Measurements from ENCODE around the gene GPC5.
"Not testable (repeated sequence)": the region's sequence is repeated elsewhere in the genome, so short reads cannot be mapped to it uniquely, and the experiment has no call there.

GPC5 gene

DNA sequence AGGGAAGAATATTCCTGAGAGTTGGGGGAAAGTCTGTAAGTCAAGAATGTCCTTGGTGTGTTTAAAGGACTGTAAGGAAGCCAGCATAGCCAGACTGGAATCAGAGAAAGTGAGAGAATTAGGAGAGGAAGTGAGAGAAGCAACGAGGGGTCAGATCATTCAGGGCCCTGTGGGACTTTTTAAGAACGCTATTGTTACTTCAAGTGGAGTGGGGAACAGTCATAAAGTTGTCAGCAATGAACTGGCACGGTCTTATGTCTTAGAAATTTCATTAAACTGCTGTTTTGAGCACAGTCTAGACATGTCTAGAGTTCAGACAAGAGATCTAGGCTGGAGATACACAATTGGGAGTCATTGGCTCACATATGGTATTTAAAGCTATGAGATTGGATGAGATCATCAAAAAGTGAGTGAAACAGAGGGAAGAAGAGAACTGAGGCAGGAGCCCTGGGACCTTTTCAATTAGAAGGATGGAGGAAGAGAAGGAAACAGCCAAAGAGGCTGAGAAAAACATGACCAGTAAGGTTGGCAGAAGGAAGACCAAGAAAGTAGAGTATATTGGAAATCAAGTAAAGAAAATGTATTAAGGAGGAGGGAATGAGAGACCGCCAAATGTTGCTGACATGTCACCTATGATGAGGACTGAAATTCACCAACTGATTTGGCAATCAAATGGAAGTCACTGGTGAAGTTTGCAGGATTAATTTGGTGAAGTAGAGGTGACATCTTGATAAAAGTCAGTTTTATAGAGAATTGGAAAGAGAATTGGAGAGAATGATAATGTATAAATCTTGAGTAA, 263.5 kb downstream of the GPC5 start:
- Histone ChIP-seq H3K9ac (ENCODE audit: low read length) (no peak overlapping the region), H3K27me3 (ENCODE audit: control insufficient read depth, insufficient read depth, low read length) (no peaks in the 10 kb centered on the region), H3K4me1 (ENCODE audit: control insufficient read depth, low read depth, low read length) (no peaks in the 10 kb centered on the region), H3K9me3 (ENCODE audit: control insufficient read depth, low read depth, low read length) (no peaks in the 10 kb centered on the region), H3K36me3 (ENCODE audit: control insufficient read depth, low read depth, low read length) (no peaks in the 10 kb centered on the region), H3K27ac (ENCODE audit: low read length) (no peak overlapping the region), H3K4me3 (ENCODE audit: low read length) (no peak overlapping the region)

- H3K9ac ChIP-seq (ENCODE audit: low read length), result no peak overlapping the region
- no peak overlapping the region for H3K4me3 ChIP-seq (ENCODE audit: low read length)
- no peaks in the 10 kb centered on the region for H3K36me3 ChIP-seq (ENCODE audit: control insufficient read depth, low read depth, low read length)
- H3K27ac ChIP-seq (ENCODE audit: low read length), result no peak overlapping the region
- no peaks in the 10 kb centered on the region for H3K4me1 ChIP-seq (ENCODE audit: control insufficient read depth, low read depth, low read length)
- H3K27me3 ChIP-seq (ENCODE audit: control insufficient read depth, insufficient read depth, low read length), result no peaks in the 10 kb centered on the region
- no peaks in the 10 kb centered on the region for H3K9me3 ChIP-seq (ENCODE audit: control insufficient read depth, low read depth, low read length)
These were observed 265.6 kb downstream of the GPC5 start for GRCh38 chr13:91664039-91664438.

GRCh38 chr13:91667486-91667885, 269.1 kb downstream of the GPC5 start:
- H3K9ac ChIP-seq (ENCODE audit: low read length), result no peak overlapping the region
- no peak overlapping the region for H3K27ac ChIP-seq (ENCODE audit: low read length)
- no peaks in the 10 kb centered on the region for H3K36me3 ChIP-seq (ENCODE audit: control insufficient read depth, low read depth, low read length)
- H3K9me3 ChIP-seq (ENCODE audit: control insufficient read depth, low read depth, low read length), result no peaks in the 10 kb centered on the region
- H3K4me3 ChIP-seq (ENCODE audit: low read length), result no peak overlapping the region
- H3K4me1 ChIP-seq (ENCODE audit: control insufficient read depth, low read depth, low read length), result no peaks in the 10 kb centered on the region
- no peaks in the 10 kb centered on the region for H3K27me3 ChIP-seq (ENCODE audit: control insufficient read depth, insufficient read depth, low read length)

GRCh38 chr13:91668866-91669495, 270.6 kb downstream of the GPC5 start:
- Histone ChIP-seq H3K9ac (ENCODE audit: low read length) (no peak overlapping the region), H3K36me3 (ENCODE audit: control insufficient read depth, low read depth, low read length) (no peaks in the 10 kb centered on the region), H3K4me1 (ENCODE audit: control insufficient read depth, low read depth, low read length) (no peaks in the 10 kb centered on the region), H3K9me3 (ENCODE audit: control insufficient read depth, low read depth, low read length) (no peaks in the 10 kb centered on the region), H3K27me3 (ENCODE audit: control insufficient read depth, insufficient read depth, low read length) (no peaks in the 10 kb centered on the region), H3K27ac (ENCODE audit: low read length) (no peak overlapping the region), H3K4me3 (ENCODE audit: low read length) (no peak overlapping the region)

- not testable (repeated sequence) for H3K36me3 ChIP-seq (ENCODE audit: control insufficient read depth, low read depth, low read length); H3K27ac ChIP-seq (ENCODE audit: low read length); H3K4me1 ChIP-seq (ENCODE audit: control insufficient read depth, low read depth, low read length); H3K9ac ChIP-seq (ENCODE audit: low read length); H3K9me3 ChIP-seq (ENCODE audit: control insufficient read depth, low read depth, low read length); H3K27me3 ChIP-seq (ENCODE audit: control insufficient read depth, insufficient read depth, low read length); H3K4me3 ChIP-seq (ENCODE audit: low read length)
These were observed 275.9 kb downstream of the GPC5 start for GRCh38 chr13:91674347-91674746.

- no peak overlapping the region for H3K4me3 ChIP-seq (ENCODE audit: low read length)
- H3K36me3 ChIP-seq (ENCODE audit: control insufficient read depth, low read depth, low read length), result no peaks in the 10 kb centered on the region
- no peaks in the 10 kb centered on the region for H3K9me3 ChIP-seq (ENCODE audit: control insufficient read depth, low read depth, low read length)
- no peak overlapping the region for H3K9ac ChIP-seq (ENCODE audit: low read length)
- no peak overlapping the region for H3K27ac ChIP-seq (ENCODE audit: low read length)
- no peaks in the 10 kb centered on the region for H3K4me1 ChIP-seq (ENCODE audit: control insufficient read depth, low read depth, low read length)
- H3K27me3 ChIP-seq (ENCODE audit: control insufficient read depth, insufficient read depth, low read length), result no peaks in the 10 kb centered on the region
These were observed 286.3 kb downstream of the GPC5 start for GRCh38 chr13:91684746-91685145.

DNA sequence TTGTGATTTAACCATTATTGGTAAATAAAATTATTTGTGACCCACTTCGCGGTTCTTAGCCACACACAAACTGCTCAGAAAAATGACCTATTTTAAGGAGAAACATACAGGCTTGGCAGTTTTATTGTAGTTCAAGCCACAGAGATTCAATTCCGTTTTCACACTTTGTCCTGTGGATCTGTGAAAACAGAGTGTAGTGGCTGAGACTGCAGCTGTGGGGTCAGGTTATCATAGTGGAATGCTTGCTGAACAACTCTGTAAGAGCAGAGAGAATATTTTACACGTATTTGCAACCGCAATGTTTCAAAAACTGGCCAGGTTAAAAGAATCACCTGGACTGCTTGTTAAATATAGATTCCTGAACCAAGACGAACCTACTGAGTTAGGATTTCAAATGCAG, 292.5 kb downstream of the GPC5 start:
- Histone ChIP-seq H3K4me3 (ENCODE audit: low read length) (no peak overlapping the region), H3K27ac (ENCODE audit: low read length) (no peak overlapping the region), H3K27me3 (ENCODE audit: control insufficient read depth, insufficient read depth, low read length) (no peaks in the 10 kb centered on the region), H3K4me1 (ENCODE audit: control insufficient read depth, low read depth, low read length) (no peaks in the 10 kb centered on the region), H3K36me3 (ENCODE audit: control insufficient read depth, low read depth, low read length) (no peaks in the 10 kb centered on the region), H3K9ac (ENCODE audit: low read length) (no peak overlapping the region), H3K9me3 (ENCODE audit: control insufficient read depth, low read depth, low read length) (no peaks in the 10 kb centered on the region)

GRCh38 chr13:91693466-91693865, 295.0 kb downstream of the GPC5 start:
- Histone ChIP-seq H3K4me1 (ENCODE audit: control insufficient read depth, low read depth, low read length) (no peaks in the 10 kb centered on the region), H3K27ac (ENCODE audit: low read length) (no peak overlapping the region), H3K9ac (ENCODE audit: low read length) (no peak overlapping the region), H3K36me3 (ENCODE audit: control insufficient read depth, low read depth, low read length) (no peaks in the 10 kb centered on the region), H3K4me3 (ENCODE audit: low read length) (no peak overlapping the region), H3K9me3 (ENCODE audit: control insufficient read depth, low read depth, low read length) (no peaks in the 10 kb centered on the region), H3K27me3 (ENCODE audit: control insufficient read depth, insufficient read depth, low read length) (no peaks in the 10 kb centered on the region)

GRCh38 chr13:91698308-91698707, 299.9 kb downstream of the GPC5 start:
- Histone ChIP-seq H3K9me3 (ENCODE audit: control insufficient read depth, low read depth, low read length) (no peaks in the 10 kb centered on the region), H3K4me3 (ENCODE audit: low read length) (no peak overlapping the region), H3K27ac (ENCODE audit: low read length) (no peak overlapping the region)

GRCh38 chr13:91698767-91699166, 300.3 kb downstream of the GPC5 start:
- Histone ChIP-seq H3K9me3 (ENCODE audit: control insufficient read depth, low read depth, low read length) (no peaks in the 10 kb centered on the region), H3K4me1 (ENCODE audit: control insufficient read depth, low read depth, low read length) (no peaks in the 10 kb centered on the region), H3K4me3 (ENCODE audit: low read length) (no peak overlapping the region), H3K27me3 (ENCODE audit: control insufficient read depth, insufficient read depth, low read length) (no peaks in the 10 kb centered on the region), H3K27ac (ENCODE audit: low read length) (no peak overlapping the region), H3K9ac (ENCODE audit: low read length) (no peak overlapping the region), H3K36me3 (ENCODE audit: control insufficient read depth, low read depth, low read length) (no peaks in the 10 kb centered on the region)

More at GRCh38 chr13:91698308-91698707, 299.9 kb downstream of the GPC5 start:
- Histone ChIP-seq H3K4me1 (ENCODE audit: control insufficient read depth, low read depth, low read length) (no peaks in the 10 kb centered on the region), H3K9ac (ENCODE audit: low read length) (no peak overlapping the region), H3K27me3 (ENCODE audit: control insufficient read depth, insufficient read depth, low read length) (no peaks in the 10 kb centered on the region), H3K36me3 (ENCODE audit: control insufficient read depth, low read depth, low read length) (no peaks in the 10 kb centered on the region)

- no peaks in the 10 kb centered on the region for H3K9me3 ChIP-seq (ENCODE audit: control insufficient read depth, low read depth, low read length)
- H3K27ac ChIP-seq (ENCODE audit: low read length), result no peak overlapping the region
- no peak overlapping the region for H3K4me3 ChIP-seq (ENCODE audit: low read length)
- H3K36me3 ChIP-seq (ENCODE audit: control insufficient read depth, low read depth, low read length), result no peaks in the 10 kb centered on the region
- no peaks in the 10 kb centered on the region for H3K27me3 ChIP-seq (ENCODE audit: control insufficient read depth, insufficient read depth, low read length)
- H3K4me1 ChIP-seq (ENCODE audit: control insufficient read depth, low read depth, low read length), result no peaks in the 10 kb centered on the region
- H3K9ac ChIP-seq (ENCODE audit: low read length), result no peak overlapping the region
These were observed 301.4 kb downstream of the GPC5 start for GRCh38 chr13:91699863-91700262.

GRCh38 chr13:91701975-91702374, 303.6 kb downstream of the GPC5 start:
- H3K27me3 ChIP-seq (ENCODE audit: control insufficient read depth, insufficient read depth, low read length), result no peaks in the 10 kb centered on the region

More at GRCh38 chr13:91701975-91702374, 303.6 kb downstream of the GPC5 start:
- Histone ChIP-seq H3K4me3 (ENCODE audit: low read length) (no peak overlapping the region), H3K9me3 (ENCODE audit: control insufficient read depth, low read depth, low read length) (no peaks in the 10 kb centered on the region), H3K4me1 (ENCODE audit: control insufficient read depth, low read depth, low read length) (no peaks in the 10 kb centered on the region), H3K9ac (ENCODE audit: low read length) (no peak overlapping the region), H3K27ac (ENCODE audit: low read length) (no peak overlapping the region), H3K36me3 (ENCODE audit: control insufficient read depth, low read depth, low read length) (no peaks in the 10 kb centered on the region)

All from iPS-18a (cell line).